Activated B cell treated with CpG ODN at 0.5 μM for 24 hours (primary cell): ENCODE measurements around the gene SPATC1L. TPM values are rescaled to one million over a fixed set of nuclear protein-coding genes. Genes with fewer than 3 reads are reported as not detected.

Experiments
- ATAC-seq: fragments of 200-7000 bp; cut with Tn5 transposase; one replicate; pipeline ENCODE4 v1.10.0; 2021; ENCODE audit warnings: low read depth, mild to moderate bottlenecking, moderate library complexity
- CTCF ChIA-PET: fragments of 350-600 bp; sonication (Branson Sonifier 250); formaldehyde crosslinking; loops from one replicate; lab custom pipeline; 2021; ENCODE audit warnings: antibody characterized with exemption; lab: Charles Lee
- POLR2A ChIA-PET: fragments of 350-600 bp; sonication (Branson Sonifier 250); formaldehyde crosslinking; loops from one replicate; lab custom pipeline; 2021; ENCODE audit warnings: antibody characterized with exemption; lab: Charles Lee
- DNase-seq: peaks from one replicate; pipeline ENCODE4 v3.0.0; 2022
- H3K27ac Mint-ChIP-seq: one replicate; pipeline ENCODE4 v1.8.0; 2020; ENCODE audit warnings: mixed read lengths
- H3K27me3 Mint-ChIP-seq: one replicate; pipeline ENCODE4 v1.8.0; 2021; ENCODE audit warnings: mixed read lengths
- H3K36me3 Mint-ChIP-seq: one replicate; pipeline ENCODE4 v1.8.0; 2021; ENCODE audit warnings: low read depth, mixed read lengths
- H3K4me1 Mint-ChIP-seq: one replicate; pipeline ENCODE4 v1.8.0; 2021; ENCODE audit warnings: mixed read lengths
- H3K4me3 Mint-ChIP-seq: one replicate; pipeline ENCODE4 v1.8.0; 2020; ENCODE audit warnings: mild to moderate bottlenecking, mixed read lengths
- H3K9me3 Mint-ChIP-seq: one replicate; pipeline ENCODE4 v1.8.0; 2020; ENCODE audit warnings: mixed read lengths
- CTCF ChIP-seq: fragments of 200-600 bp; IDR thresholded peaks from one replicate; pipeline ENCODE4 v1.8.0; 2022; ENCODE audit warnings: antibody characterized with exemption, mild to moderate bottlenecking
- intact Hi-C: fragments of 100-400 bp; cut with micrococcal nuclease; formaldehyde crosslinking; loops from one replicate; pipeline ENCODE4 v1.15.1; 2024
- total RNA-seq: library from RNA; stranded (reverse); gene quantifications from 2 replicates; pipeline ENCODE4 v1.2.3, GENCODE V29; 2022

The SPATC1L gene
- total RNA-seq, 1 donor from 2014 or later = 7.5 TPM

DNA sequence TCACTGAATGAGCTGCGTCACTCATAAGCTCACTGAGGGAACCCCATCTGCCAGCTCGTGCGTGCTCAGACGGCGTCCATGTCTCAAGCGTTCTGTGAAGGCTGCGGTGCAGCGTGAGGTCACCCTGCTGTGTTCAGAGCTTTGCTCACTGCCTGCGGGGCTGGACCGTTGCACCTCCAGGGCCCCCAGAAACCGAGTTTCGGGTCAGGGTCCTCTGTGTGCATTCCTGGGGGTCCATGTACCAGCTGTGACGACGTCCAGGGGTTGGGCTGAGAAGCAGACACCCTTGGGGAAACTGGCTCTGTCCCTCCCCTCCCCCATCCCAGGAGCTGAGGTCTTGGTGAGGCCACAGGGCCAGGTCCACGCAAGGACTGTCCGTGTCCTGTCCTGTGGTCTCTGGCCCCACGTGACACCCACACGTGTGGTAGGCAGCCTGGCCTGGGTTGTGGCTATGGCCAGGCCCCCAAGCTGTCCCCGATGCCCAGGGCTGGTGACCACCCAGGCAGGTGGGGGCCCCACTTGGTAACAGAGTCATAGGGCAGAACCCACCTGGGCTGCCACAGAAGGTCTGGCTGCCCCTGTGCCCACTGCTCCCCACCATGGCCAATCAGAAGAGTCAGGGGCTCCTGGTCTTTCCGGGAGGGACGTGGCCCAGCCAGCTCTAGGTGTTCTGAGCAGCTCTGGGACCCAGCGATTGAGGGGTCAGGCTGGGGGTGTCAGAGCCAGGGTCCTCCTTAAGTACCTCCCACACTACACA lies 53.2 kb downstream of the SPATC1L start:
- H3K27me3 Mint-ChIP-seq = no peaks in the 10 kb centered on the region
- POLR2A ChIA-PET = no interaction called here

GRCh38 chr21:46129846-46130651 lies 54.2 kb downstream of the SPATC1L start:
- ATAC-seq (no peak), DNase-seq (no peak)
- intact Hi-C loops = no loop called here
- H3K4me1 Mint-ChIP-seq = no peaks in the 10 kb centered on the region
- no peaks in the 10 kb centered on the region for H3K9me3 Mint-ChIP-seq
- TF ChIP-seq CTCF = no peak
- H3K4me3 Mint-ChIP-seq = no peak overlapping the region
- no peak overlapping the region for H3K27ac Mint-ChIP-seq
- POLR2A ChIA-PET = no interaction called here
- no peaks in the 10 kb centered on the region for H3K36me3 Mint-ChIP-seq
- H3K27me3 Mint-ChIP-seq = no peaks in the 10 kb centered on the region
- CTCF ChIA-PET = no interaction called here

More for the DNA sequence above, 53.2 kb downstream of the SPATC1L start:
- DNase-seq = no peak
- Mint-ChIP-seq H3K4me1 (no peaks in the 10 kb centered on the region), H3K36me3 (no peaks in the 10 kb centered on the region), H3K4me3 (no peak overlapping the region), H3K27ac (no peak overlapping the region), H3K9me3 (no peaks in the 10 kb centered on the region)
- intact Hi-C loops = no loop called here
- ATAC-seq = no peak
- no peak for TF ChIP-seq CTCF
- CTCF ChIA-PET = no interaction called here

- H3K9me3 Mint-ChIP-seq = no peaks in the 10 kb centered on the region
- ChIA-PET CTCF (no interaction called here), POLR2A (no interaction called here)
- no peak for ATAC-seq
- H3K36me3 Mint-ChIP-seq = no peaks in the 10 kb centered on the region
- no peak for TF ChIP-seq CTCF
- H3K27me3 Mint-ChIP-seq = no peaks in the 10 kb centered on the region
- no peak overlapping the region for H3K27ac Mint-ChIP-seq
- no peak for DNase-seq
- no peaks in the 10 kb centered on the region for H3K4me1 Mint-ChIP-seq
- intact Hi-C loops = no loop called here
- no peak overlapping the region for H3K4me3 Mint-ChIP-seq
Observed at GRCh38 chr21:46128933-46129571, 55.2 kb downstream of the SPATC1L start.

- Mint-ChIP-seq H3K9me3 (no peaks in the 10 kb centered on the region), H3K36me3 (no peaks in the 10 kb centered on the region), H3K4me1 (no peaks in the 10 kb centered on the region), H3K27ac (no peak overlapping the region), H3K4me3 (no peak overlapping the region), H3K27me3 (no peaks in the 10 kb centered on the region)
- ChIA-PET CTCF (no interaction called here), POLR2A (no interaction called here)
- DNase-seq (no peak), ATAC-seq (no peak)
- intact Hi-C loops = no loop called here
- no peak for TF ChIP-seq CTCF
Observed at GRCh38 chr21:46128106-46128932, 55.9 kb downstream of the SPATC1L start.
